SU-DHL-6 (cell line): ENCODE measurements around the gene CPLANE2.

ENCODE experiments used
- CTCF ChIP-seq: fragments of 200-600 bp; sonication (generic); IDR thresholded peaks from one replicate; pipeline ENCODE4 v1.5.1; 2017; ENCODE audit warnings: antibody characterized with exemption, mild to moderate bottlenecking, low read length, moderate library complexity; ENCODE audit not compliant: insufficient read depth, poor library complexity, severe bottlenecking
- EZH2phosphoT487 ChIP-seq: fragments of 200-600 bp; sonication (generic), shearing (Covaris generic); conservative IDR thresholded peaks from 2 replicates; pipeline ENCODE4 v1.6.1; 2018; ENCODE audit warnings: mild to moderate bottlenecking, antibody characterized with exemption, low read length, moderate library complexity, mixed read lengths

GRCh38 chr1:16251381-16251780 is 14.4 kb upstream of the CPLANE2 start:
- no peak for TF ChIP-seq CTCF
- no peak for TF ChIP-seq EZH2phosphoT487
